ENCODE data around the gene INPP5J. TPM values are rescaled to one million over a fixed set of nuclear protein-coding genes. Genes with fewer than 3 reads are reported as not detected.

INPP5J gene
- total RNA-seq, 4 donors from 2014 or later: 1.4 to 4.2 (median 2.9) TPM

GRCh38 chr22:31139866-31140716, 17.3 kb downstream of the INPP5J start, which contains the start of gene PLA2G3:
PLA2G3 (minus strand) TSS chr22:31140508; CDS start chr22:31140354, 154 bp downstream.
- 23 to 31% methylated on average over 19 to 23 of the region's 24 CpGs for WGBS, 2 donors
- no peak within 1 kb of the TSS for H3K4me3 ChIP-seq (ENCODE audit: low read depth, poor library complexity, severe bottlenecking)

DNA sequence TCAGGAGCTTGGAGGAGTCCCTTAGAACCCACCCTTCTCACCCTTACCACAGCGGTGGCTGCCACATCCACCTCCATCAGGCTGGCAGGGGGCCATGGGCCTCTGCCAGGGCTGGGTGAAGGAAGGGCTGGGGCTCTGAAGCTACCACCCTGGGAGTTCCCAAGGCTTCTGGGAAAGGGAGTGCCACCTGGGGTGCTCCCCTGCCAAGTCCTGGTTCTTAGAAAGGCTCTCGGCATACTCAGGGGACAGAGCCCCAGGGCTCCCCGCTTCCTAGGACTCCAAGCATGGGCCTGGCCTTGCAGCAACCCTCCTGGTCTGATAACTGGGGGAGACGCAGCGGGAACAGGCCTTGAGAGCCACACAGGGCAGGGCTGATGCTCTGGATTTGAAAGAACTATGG, 18.0 kb downstream of the INPP5J start:
- DNase-seq (ENCODE audit: low spot score in 2 of 2): no peak
- no peak for TF ChIP-seq CTCF (IDR thresholded peaks at IDR 0.05)
- no peak for TF ChIP-seq POLR2A (IDR thresholded peaks at IDR 0.05)
- 45 to 53% methylated on average over 4 to 5 of the region's 5 CpGs for WGBS, 2 donors
- intact Hi-C loops (cut with DNase I; ENCODE audit: low total_unique reads): loop anchor here (10.0 kb wide), 1 partner anchor 506 kb away; the partner anchor contains the start of gene SLC35E4
- H3K4me3 ChIP-seq (ENCODE audit: low read depth, poor library complexity, severe bottlenecking): no peak overlapping the region

More at GRCh38 chr22:31139866-31140716, 17.3 kb downstream of the INPP5J start, which contains the start of gene PLA2G3:
- peak in 1 of 2 donors; percentile 37 for DNase-seq (ENCODE audit: low spot score in 2 of 2)
- TF ChIP-seq POLR2A (IDR thresholded peaks at IDR 0.05) (no peak), CTCF (IDR thresholded peaks at IDR 0.05) (no peak)
- intact Hi-C loops (cut with DNase I; ENCODE audit: low total_unique reads): loop anchor here (10.0 kb wide), 1 partner anchor 505 kb away; the partner anchor contains the start of gene SLC35E4

DNA sequence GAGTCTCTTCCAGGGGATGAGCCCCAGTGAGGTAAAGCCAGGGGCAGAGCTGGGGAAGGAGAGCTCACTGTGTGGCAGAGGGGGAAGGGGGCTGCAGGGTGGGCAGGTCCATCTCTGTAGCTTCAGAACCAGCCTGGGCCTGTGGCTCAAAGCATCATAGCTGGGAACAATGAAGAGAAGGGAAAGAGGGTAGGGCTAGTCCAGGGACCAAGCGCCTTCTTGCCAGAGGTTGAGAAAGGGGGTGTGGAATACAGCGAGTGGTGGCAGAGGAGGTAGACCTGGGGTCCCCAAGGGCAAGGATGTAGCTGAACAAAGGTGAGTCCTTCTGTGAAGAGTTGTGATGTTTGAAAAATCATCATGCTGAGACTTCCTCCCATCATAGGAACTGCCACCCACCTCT, 18.8 kb downstream of the INPP5J start:
- no peak for DNase-seq (ENCODE audit: low spot score in 2 of 2)
- TF ChIP-seq POLR2A (IDR thresholded peaks at IDR 0.05) (no peak), CTCF (IDR thresholded peaks at IDR 0.05) (no peak)
- 85 to 90% methylated on average over 2 of the region's 2 CpGs for WGBS, 2 donors
- H3K4me3 ChIP-seq (ENCODE audit: low read depth, poor library complexity, severe bottlenecking): no peak overlapping the region
- intact Hi-C loops (cut with DNase I; ENCODE audit: low total_unique reads): loop anchor here (10.0 kb wide), 1 partner anchor 507 kb away; the partner anchor contains the start of gene SLC35E4

- TF ChIP-seq CTCF (IDR thresholded peaks at IDR 0.05) (no peak), POLR2A (IDR thresholded peaks at IDR 0.05) (no peak)
- intact Hi-C loops (cut with DNase I; ENCODE audit: low total_unique reads): loop anchor here (10.0 kb wide), 1 partner anchor 507 kb away; the partner anchor contains the start of gene SLC35E4
- H3K4me3 ChIP-seq (ENCODE audit: low read depth, poor library complexity, severe bottlenecking): no peak overlapping the region
- 56 to 64% methylated on average over 4 of the region's 4 CpGs for WGBS, 2 donors
- no peak for DNase-seq (ENCODE audit: low spot score in 2 of 2)
Measured at GRCh38 chr22:31142285-31142684, 19.5 kb downstream of the INPP5J start.

- intact Hi-C loops (cut with DNase I; ENCODE audit: low total_unique reads): loop anchor here (10.0 kb wide), 1 partner anchor 508 kb away; the partner anchor contains the start of gene SLC35E4
- DNase-seq (ENCODE audit: low spot score in 2 of 2): no peak
- no peak overlapping the region for H3K4me3 ChIP-seq (ENCODE audit: low read depth, poor library complexity, severe bottlenecking)
- 45 to 51% methylated on average over 3 of the region's 3 CpGs for WGBS, 2 donors
- no peak for TF ChIP-seq POLR2A (IDR thresholded peaks at IDR 0.05)
- no peak for TF ChIP-seq CTCF (IDR thresholded peaks at IDR 0.05)
Measured at GRCh38 chr22:31143038-31143437, 20.3 kb downstream of the INPP5J start.
